ENCODE measurements around the gene U2AF1L4. TPM values are rescaled to one million over a fixed set of nuclear protein-coding genes. Genes with fewer than 3 reads are reported as not detected.

The U2AF1L4 gene
- total and polyA plus RNA-seq, 10 of the 15 experiments (the other 5 are each of a cell fraction or from before 2014, with no cell fraction given), result 7.9 to 21.6 (median 15.1) TPM

DNA sequence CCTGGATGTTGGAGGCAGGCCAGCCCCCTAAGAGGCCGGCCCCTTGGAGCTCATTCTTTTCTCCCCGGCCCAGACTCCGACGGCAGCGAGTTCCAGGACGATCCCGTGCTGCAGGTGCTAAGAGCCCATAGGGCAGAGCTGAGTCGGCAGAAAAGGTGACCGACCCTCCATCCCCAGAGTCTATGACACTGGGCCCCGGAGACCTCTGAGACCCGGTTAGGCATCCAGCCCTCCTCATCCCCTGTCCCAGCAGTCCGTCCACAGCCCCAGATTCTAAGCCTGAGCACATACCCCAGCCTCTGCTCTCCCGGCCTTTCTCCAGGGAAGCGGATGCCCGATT lies 22.8 kb upstream of the U2AF1L4 start:
- in situ Hi-C loops (cut with MboI), result no loop called here
- no TSS peak for BruUV-seq (replicated peaks)

More for the DNA sequence above, 22.8 kb upstream of the U2AF1L4 start:
- Histone ChIP-seq H2AFZ (ENCODE audit: control insufficient read depth, low read depth, low read length) (no peak overlapping the region), H3K27me3 (replicated peaks in 1 of 2; ENCODE audit: control insufficient read depth in 2 of 2, insufficient read depth in 2 of 2, low read length in 1 of 2) (no peaks in the 10 kb centered on the region), H3K36me3 (ENCODE audit: control insufficient read depth in 2 of 2, insufficient read depth in 2 of 2, low read length in 1 of 2) (peaks cover 0 to 6% of the 10 kb centered on the region in 2 experiments; a peak in 2 of 4 replicates), H3K9me3 (replicated peaks; ENCODE audit: control insufficient read depth, insufficient read depth, low read length) (no peaks in the 10 kb centered on the region), H3K9ac (ENCODE audit: control insufficient read depth, insufficient read depth, low read length) (no peak overlapping the region), H3K4me2 (ENCODE audit: control insufficient read depth, insufficient read depth) (no peak overlapping the region), H4K20me1 (ENCODE audit: control insufficient read depth, insufficient read depth) (no peaks in the 10 kb centered on the region), H3K79me2 (ENCODE audit: control insufficient read depth, insufficient read depth, low read length) (no peaks in the 10 kb centered on the region), H3K27ac (ENCODE audit: control insufficient read depth, insufficient read depth) (no peak overlapping the region), H3K4me3 (no peak overlapping the region), H3K4me1 (ENCODE audit: control insufficient read depth, insufficient read depth, low read length) (no peaks in the 10 kb centered on the region)
- RAD21 ChIA-PET (ENCODE audit: unreplicated experiment), result no interaction called here
- ATAC-seq, result no peak
- WGBS (ENCODE audit: insufficient coverage, insufficient replicate concordance, low lambda C conversion rate, missing lambda C conversion rate), result 91% methylated on average over 15 of the region's 15 CpGs
- no peak for DNase-seq (ENCODE audit: low read depth, low spot score)
- CTCF ChIA-PET, result no interaction called here
- intact Hi-C loops (cut with micrococcal nuclease; ENCODE audit: unreplicated experiment), result no loop called here
- POLR2A ChIA-PET, result no interaction called here
- no peak for FAIRE-seq
- SMC1A ChIA-PET (ENCODE audit: uncharacterized antibody, unreplicated experiment), result no interaction called here
- TF ChIP-seq SRF (IDR thresholded peaks at IDR 0.05; ENCODE audit: low read depth in 2 of 2, low read length in 2 of 2) (no peak), BRCA1 (IDR thresholded peaks at IDR 0.05; ENCODE audit: low read depth, low read length) (no peak), MXI1 (IDR thresholded peaks at IDR 0.05; ENCODE audit: low read depth, low read length) (no peak), FOS (IDR thresholded peaks at IDR 0.05; ENCODE audit: borderline replicate concordance, extremely low read depth, insufficient read length) (no peak), NKRF (conservative IDR thresholded peaks at IDR 0.05) (no peak), ZNF384 (IDR thresholded peaks at IDR 0.05; ENCODE audit: borderline replicate concordance, low read depth, low read length) (no peak), ZBED1 (IDR thresholded peaks at IDR 0.05; ENCODE audit: borderline replicate concordance) (no peak), SUZ12 (IDR thresholded peaks at IDR 0.05; ENCODE audit: unreplicated experiment) (no peak), KLF5 (IDR thresholded peaks at IDR 0.05; ENCODE audit: partially characterized antibody) (no peak), IKZF2 (IDR thresholded peaks at IDR 0.05) (no peak), RCOR1 (conservative IDR thresholded peaks at IDR 0.05; ENCODE audit: low read depth, low read length) (no peak), ZNF217 (IDR thresholded peaks at IDR 0.05) (no peak), WRNIP1 (IDR thresholded peaks at IDR 0.05; ENCODE audit: borderline replicate concordance, low read depth, low read length) (no peak)
- TF ChIP-seq, protein P1, sequence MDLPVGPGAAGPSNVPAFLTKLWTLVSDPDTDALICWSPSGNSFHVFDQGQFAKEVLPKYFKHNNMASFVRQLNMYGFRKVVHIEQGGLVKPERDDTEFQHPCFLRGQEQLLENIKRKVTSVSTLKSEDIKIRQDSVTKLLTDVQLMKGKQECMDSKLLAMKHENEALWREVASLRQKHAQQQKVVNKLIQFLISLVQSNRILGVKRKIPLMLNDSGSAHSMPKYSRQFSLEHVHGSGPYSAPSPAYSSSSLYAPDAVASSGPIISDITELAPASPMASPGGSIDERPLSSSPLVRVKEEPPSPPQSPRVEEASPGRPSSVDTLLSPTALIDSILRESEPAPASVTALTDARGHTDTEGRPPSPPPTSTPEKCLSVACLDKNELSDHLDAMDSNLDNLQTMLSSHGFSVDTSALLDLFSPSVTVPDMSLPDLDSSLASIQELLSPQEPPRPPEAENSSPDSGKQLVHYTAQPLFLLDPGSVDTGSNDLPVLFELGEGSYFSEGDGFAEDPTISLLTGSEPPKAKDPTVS (IDR thresholded peaks at IDR 0.05; ENCODE audit: low read depth, low read length), result no peak

All from GM12878 (cell line).